Keratinocyte (primary cell): ENCODE measurements around the gene FAM107B. TPM values are rescaled to one million over a fixed set of nuclear protein-coding genes. Genes with fewer than 3 reads are reported as not detected.

Source experiments
- DNase-seq: peaks from one replicate; pipeline ENCODE4 v3.0.0-alpha.2; 2011; ENCODE audit warnings: low read depth, missing footprints, low spot score
- FAIRE-seq: peaks from 2 replicates; lab custom pipeline; 2011; peaks lifted over from hg19 to GRCh38; lab: Jason Lieb, UNC
- H2AFZ ChIP-seq: 2 replicates; pipeline ENCODE4 v1.6.0; 2012; ENCODE audit warnings: low read length, control low read depth, inconsistent platforms; ENCODE audit not compliant: control insufficient read depth
- H3K27ac ChIP-seq: 2 replicates; pipeline ENCODE4 v1.5.1; 2011; ENCODE audit warnings: low read length; ENCODE audit not compliant: control insufficient read depth, insufficient read depth
- H3K27me3 ChIP-seq: 3 replicates; pipeline ENCODE4 v1.6.0; 2011; ENCODE audit warnings: low read length; ENCODE audit not compliant: control insufficient read depth, insufficient read depth; ENCODE audit errors: extremely low read depth
- H3K36me3 ChIP-seq, 2 experiments: 2 replicates in 1 of 2; 3 replicates in 1 of 2; pipeline ENCODE4 v1.5.1; 2011; ENCODE audit warnings: low read length in 2 of 2, mild to moderate bottlenecking in 1 of 2; ENCODE audit not compliant: control insufficient read depth in 2 of 2, insufficient read depth in 2 of 2; ENCODE audit errors: extremely low read depth in 1 of 2
- H3K4me1 ChIP-seq: 3 replicates; pipeline ENCODE4 v1.5.1; 2011; ENCODE audit warnings: low read length; ENCODE audit not compliant: control insufficient read depth, insufficient read depth; ENCODE audit errors: extremely low read depth
- H3K4me2 ChIP-seq: 3 replicates; pipeline ENCODE4 v1.6.0; 2011; ENCODE audit warnings: low read depth, low read length; ENCODE audit not compliant: control insufficient read depth, insufficient read depth; ENCODE audit errors: extremely low read depth
- H3K4me3 ChIP-seq, 3 experiments: fragments of 200-600 bp in 1 of 3; sonication (generic) in 1 of 3; 2 replicates in 2 of 3; 3 replicates in 1 of 3; pipeline ENCODE4 v1.5.1; 2011 to 2016; ENCODE audit warnings: low read length in 3 of 3, mild to moderate bottlenecking in 3 of 3, control low read depth in 2 of 3, inconsistent platforms in 1 of 3, low read depth in 1 of 3, mixed read lengths in 1 of 3, mixed run types in 1 of 3, moderate library complexity in 1 of 3; ENCODE audit not compliant: control insufficient read depth in 2 of 3, insufficient read depth in 2 of 3; ENCODE audit errors: extremely low read depth in 1 of 3
- H3K79me2 ChIP-seq: 2 replicates; pipeline ENCODE4 v1.6.0; 2012; ENCODE audit warnings: low read length; ENCODE audit not compliant: control insufficient read depth, insufficient read depth
- H3K9ac ChIP-seq: 3 replicates; pipeline ENCODE4 v1.6.0; 2011; ENCODE audit warnings: low read length; ENCODE audit not compliant: control insufficient read depth, insufficient read depth; ENCODE audit errors: extremely low read depth
- H3K9me1 ChIP-seq: 3 replicates; pipeline ENCODE4 v1.6.0; 2011; ENCODE audit warnings: low read length; ENCODE audit not compliant: control insufficient read depth, insufficient read depth; ENCODE audit errors: extremely low read depth
- H3K9me3 ChIP-seq: 2 replicates; pipeline ENCODE4 v1.5.1; 2012; ENCODE audit warnings: low read depth, low read length; ENCODE audit not compliant: control insufficient read depth
- H4K20me1 ChIP-seq: 3 replicates; pipeline ENCODE4 v1.6.0; 2011; ENCODE audit warnings: low read length; ENCODE audit not compliant: control insufficient read depth, insufficient read depth; ENCODE audit errors: extremely low read depth
- EZH2 ChIP-seq: IDR thresholded peaks from one replicate; pipeline ENCODE4 v1.6.1; 2012; ENCODE audit warnings: inconsistent platforms, mild to moderate bottlenecking, low read length, moderate library complexity
- dilution Hi-C: fragments of 300-500 bp; cut with MboI; formaldehyde crosslinking; loops from one replicate; pipeline ENCODE4 v1.7.0; 2020; ENCODE audit warnings: low sequenced_read_pairs; ENCODE audit not compliant: extremely low pct_ligation_motif_present
- polyA plus RNA-seq, 5 experiments: library from polyadenylated mRNA; depleted of rRNA in 3 of 5; stranded (reverse) in 3 of 5; stranded (forward) in 1 of 5; unstranded in 1 of 5; fragments of >200 nt; gene quantifications; 1 replicate in 1 of 5; 2 replicates in 3 of 5; 3 replicates in 1 of 5; pipeline versions ENCODE4 v1.2.1 to v1.2.3, GENCODE V29; 2011 to 2012; ENCODE audit warnings: missing spikeins in 2 of 5, low read depth in 1 of 5, low replicate concordance in 1 of 5
- TF ChIP-seq, protein P1 (sequence below), 3 experiments: IDR thresholded peaks in 1 of 3; conservative IDR thresholded peaks in 1 of 3; optimal IDR thresholded peaks in 1 of 3; 2 replicates in 2 of 3; 3 replicates in 1 of 3; pipeline versions ENCODE3 to v1.5.1; 2011; ENCODE audit warnings: low read length in 3 of 3, mild to moderate bottlenecking in 3 of 3, moderate library complexity in 2 of 3, control low read depth in 1 of 3, inconsistent platforms in 1 of 3; ENCODE audit not compliant: insufficient read depth in 2 of 3; ENCODE audit errors: extremely low read depth in 1 of 3

Gene FAM107B
- polyA plus RNA-seq, 1 donor (not counting 4 experiments of a cell fraction or from before 2014, with no cell fraction given): 8.7 TPM

DNA sequence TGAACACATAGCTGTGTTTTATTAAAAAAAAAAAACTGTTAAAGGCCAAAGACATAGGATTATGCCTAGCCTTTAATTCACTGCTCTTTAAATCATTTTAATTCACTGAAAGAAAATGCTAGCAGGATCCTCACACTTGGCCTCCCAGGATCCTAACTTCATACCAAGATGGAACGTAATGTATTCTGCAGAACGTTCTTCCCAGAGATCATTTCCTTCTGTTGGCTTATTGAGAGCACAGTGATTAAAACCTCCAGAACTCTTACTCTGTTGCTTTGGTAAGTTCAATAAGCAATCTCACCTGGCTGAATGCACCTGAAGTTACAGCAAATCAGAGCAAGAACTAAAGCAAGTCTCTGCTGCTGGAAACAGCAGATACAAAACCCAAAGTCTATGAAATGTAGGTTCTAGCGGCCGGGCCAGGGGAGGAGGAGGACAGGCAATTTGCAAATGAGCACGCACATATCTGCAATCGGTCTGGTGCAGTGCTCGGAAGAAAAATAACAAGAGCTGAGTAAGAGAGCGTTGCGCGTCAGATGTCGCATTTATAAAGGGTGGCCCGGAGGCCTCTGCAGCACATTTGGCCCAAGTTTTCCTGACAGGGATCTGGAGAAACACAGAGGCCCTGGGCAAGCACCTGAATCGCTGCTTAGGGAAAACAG, 193.9 kb downstream of the FAM107B start:
- no peak overlapping the region for H3K4me2 ChIP-seq
- H3K4me1 ChIP-seq: peaks cover 2% of the 10 kb centered on the region
- TF ChIP-seq, protein P1, sequence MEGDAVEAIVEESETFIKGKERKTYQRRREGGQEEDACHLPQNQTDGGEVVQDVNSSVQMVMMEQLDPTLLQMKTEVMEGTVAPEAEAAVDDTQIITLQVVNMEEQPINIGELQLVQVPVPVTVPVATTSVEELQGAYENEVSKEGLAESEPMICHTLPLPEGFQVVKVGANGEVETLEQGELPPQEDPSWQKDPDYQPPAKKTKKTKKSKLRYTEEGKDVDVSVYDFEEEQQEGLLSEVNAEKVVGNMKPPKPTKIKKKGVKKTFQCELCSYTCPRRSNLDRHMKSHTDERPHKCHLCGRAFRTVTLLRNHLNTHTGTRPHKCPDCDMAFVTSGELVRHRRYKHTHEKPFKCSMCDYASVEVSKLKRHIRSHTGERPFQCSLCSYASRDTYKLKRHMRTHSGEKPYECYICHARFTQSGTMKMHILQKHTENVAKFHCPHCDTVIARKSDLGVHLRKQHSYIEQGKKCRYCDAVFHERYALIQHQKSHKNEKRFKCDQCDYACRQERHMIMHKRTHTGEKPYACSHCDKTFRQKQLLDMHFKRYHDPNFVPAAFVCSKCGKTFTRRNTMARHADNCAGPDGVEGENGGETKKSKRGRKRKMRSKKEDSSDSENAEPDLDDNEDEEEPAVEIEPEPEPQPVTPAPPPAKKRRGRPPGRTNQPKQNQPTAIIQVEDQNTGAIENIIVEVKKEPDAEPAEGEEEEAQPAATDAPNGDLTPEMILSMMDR (optimal IDR thresholded peaks at IDR 0.05 in 1 of 3, IDR thresholded peaks at IDR 0.05 in 1 of 3, conservative IDR thresholded peaks at IDR 0.05 in 1 of 3; ENCODE audit: extremely low read depth in 1 of 3, insufficient read depth in 2 of 3, low read length in 3 of 3): no peak
- TF ChIP-seq EZH2: no peak
- H3K36me3 ChIP-seq: peaks cover 0 to 1% of the 10 kb centered on the region in 2 experiments
- no peak overlapping the region for H3K27ac ChIP-seq
- DNase-seq: no peak
- H3K4me3 ChIP-seq: no peak overlapping the region
- no peak overlapping the region for H3K9ac ChIP-seq
- dilution Hi-C loops: no loop called here
- peaks cover 8% of the 10 kb centered on the region for H3K79me2 ChIP-seq
- no peaks in the 10 kb centered on the region for H3K9me3 ChIP-seq
- H3K27me3 ChIP-seq: no peaks in the 10 kb centered on the region
- no peak overlapping the region for H2AFZ ChIP-seq
- no peak for FAIRE-seq
- no peaks in the 10 kb centered on the region for H3K9me1 ChIP-seq
- H4K20me1 ChIP-seq: no peaks in the 10 kb centered on the region

DNA sequence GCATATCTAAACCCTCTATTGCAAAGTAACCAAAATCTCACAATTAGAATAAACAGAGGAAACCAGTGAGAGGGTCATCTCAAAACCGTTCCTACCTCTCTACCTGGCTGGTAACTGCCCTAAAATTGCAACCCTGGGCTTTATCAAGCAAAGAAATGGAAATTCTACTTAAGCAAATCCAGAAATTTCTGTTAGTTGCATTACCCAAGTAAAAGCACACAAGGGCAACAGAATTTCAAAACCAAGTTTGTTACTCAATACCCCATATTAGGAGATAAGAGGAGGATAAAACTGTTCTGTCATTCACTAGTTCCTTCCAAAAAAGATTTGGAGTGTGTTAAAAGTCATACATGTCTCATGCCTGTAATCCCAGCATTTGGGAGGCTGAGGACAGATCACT, 195.3 kb downstream of the FAM107B start:
- Histone ChIP-seq H3K9ac (no peak overlapping the region), H2AFZ (no peak overlapping the region), H3K9me1 (no peaks in the 10 kb centered on the region), H3K79me2 (peaks cover 11% of the 10 kb centered on the region), H3K4me1 (no peaks in the 10 kb centered on the region), H3K27ac (no peak overlapping the region), H4K20me1 (no peaks in the 10 kb centered on the region), H3K9me3 (no peaks in the 10 kb centered on the region), H3K36me3 (peaks cover 0 to 1% of the 10 kb centered on the region in 2 experiments), H3K4me3 (no peak overlapping the region), H3K4me2 (no peak overlapping the region), H3K27me3 (no peaks in the 10 kb centered on the region)
- DNase-seq (no peak), FAIRE-seq (no peak)
- no peak for TF ChIP-seq EZH2
- TF ChIP-seq, protein P1 (optimal IDR thresholded peaks at IDR 0.05 in 1 of 3, IDR thresholded peaks at IDR 0.05 in 1 of 3, conservative IDR thresholded peaks at IDR 0.05 in 1 of 3; ENCODE audit: extremely low read depth in 1 of 3, insufficient read depth in 2 of 3, low read length in 3 of 3): no peak
- dilution Hi-C loops: no loop called here
